Erythroblast (primary cell): ENCODE measurements around the gene PVR.
A peak's percentile ranks its signal among the peaks of the same experiment; 100 is the strongest.
"Not testable (repeated sequence)": the region's sequence is repeated elsewhere in the genome, so short reads cannot be mapped to it uniquely, and the experiment has no call there.

Experiments
- DNase-seq, 2 experiments: peaks; one replicate each; lab custom pipeline; 2025; lab: John Stamatoyannopoulos, UW
- GATA1 ChIP-seq: IDR thresholded peaks from 2 replicates; pipeline ENCODE4 v1.6.1; 2011; ENCODE audit warnings: low read depth, mild to moderate bottlenecking, control low read depth, low read length, moderate library complexity
- POLR2A ChIP-seq: IDR thresholded peaks from 2 replicates; pipeline ENCODE4 v1.6.1; 2011; ENCODE audit warnings: mild to moderate bottlenecking, low read length

PVR gene

GRCh38 chr19:44643605-44644401 is at the start of gene PVR:
Gene PVR (plus strand): TSS chr19:44643910. CDS start chr19:44644097, 187 bp downstream.
- TF ChIP-seq GATA1 (no peak), POLR2A (peak; percentile 51)
- peak; percentile 69 to 73 for DNase-seq

- DNase-seq = no peak
- TF ChIP-seq GATA1 (no peak), POLR2A (no peak)
Observed at GRCh38 chr19:44596428-44597130, 47.1 kb upstream of the PVR start.

GRCh38 chr19:44597131-44597491 is 46.6 kb upstream of the PVR start:
- DNase-seq = no peak
- TF ChIP-seq GATA1 (no peak), POLR2A (no peak)

GRCh38 chr19:44598355-44598754 is 45.4 kb upstream of the PVR start:
- TF ChIP-seq POLR2A (no peak), GATA1 (no peak)
- DNase-seq = no peak

GRCh38 chr19:44598880-44599279 is 44.8 kb upstream of the PVR start:
- TF ChIP-seq POLR2A (no peak), GATA1 (no peak)
- no peak for DNase-seq

- no peak for DNase-seq
- TF ChIP-seq GATA1 (no peak), POLR2A (no peak)
Observed at GRCh38 chr19:44600466-44600865, 43.2 kb upstream of the PVR start.

GRCh38 chr19:44602081-44602480 is 41.6 kb upstream of the PVR start:
- no peak for DNase-seq
- TF ChIP-seq GATA1 (no peak), POLR2A (no peak)

GRCh38 chr19:44603201-44603945 is 40.3 kb upstream of the PVR start:
- no peak for DNase-seq
- TF ChIP-seq GATA1 (no peak), POLR2A (no peak)

- DNase-seq = no peak
- TF ChIP-seq POLR2A (no peak), GATA1 (no peak)
Observed at GRCh38 chr19:44604241-44604640, 39.5 kb upstream of the PVR start.

GRCh38 chr19:44605547-44605946 is 38.2 kb upstream of the PVR start:
- TF ChIP-seq POLR2A = no peak
- DNase-seq = no peak

GRCh38 chr19:44607049-44607448 is 36.7 kb upstream of the PVR start:
- DNase-seq = no peak
- no peak for TF ChIP-seq GATA1
- TF ChIP-seq POLR2A = no peak

GRCh38 chr19:44607917-44608316 is 35.8 kb upstream of the PVR start:
- TF ChIP-seq POLR2A (no peak), GATA1 (no peak)
- no peak for DNase-seq

- TF ChIP-seq POLR2A = no peak
- no peak for TF ChIP-seq GATA1
- no peak for DNase-seq
Observed at GRCh38 chr19:44608391-44608821, 35.3 kb upstream of the PVR start.

- DNase-seq = no peak
Observed at GRCh38 chr19:44609219-44609618, 34.5 kb upstream of the PVR start.

GRCh38 chr19:44610497-44610896 is 33.2 kb upstream of the PVR start:
- DNase-seq = not testable (repeated sequence)

More at GRCh38 chr19:44609219-44609618, 34.5 kb upstream of the PVR start:
- TF ChIP-seq GATA1 = no peak
- no peak for TF ChIP-seq POLR2A
